GM21360 (cell line): ENCODE data around the gene AKT3.

Source experiments
- ATAC-seq: cut with Tn5 transposase; IDR thresholded peaks from one replicate; pipeline ENCODE4 v1.9.1; 2021; ENCODE audit warnings: mild to moderate bottlenecking, moderate library complexity; ENCODE audit not compliant: unreplicated experiment

Gene AKT3

DNA sequence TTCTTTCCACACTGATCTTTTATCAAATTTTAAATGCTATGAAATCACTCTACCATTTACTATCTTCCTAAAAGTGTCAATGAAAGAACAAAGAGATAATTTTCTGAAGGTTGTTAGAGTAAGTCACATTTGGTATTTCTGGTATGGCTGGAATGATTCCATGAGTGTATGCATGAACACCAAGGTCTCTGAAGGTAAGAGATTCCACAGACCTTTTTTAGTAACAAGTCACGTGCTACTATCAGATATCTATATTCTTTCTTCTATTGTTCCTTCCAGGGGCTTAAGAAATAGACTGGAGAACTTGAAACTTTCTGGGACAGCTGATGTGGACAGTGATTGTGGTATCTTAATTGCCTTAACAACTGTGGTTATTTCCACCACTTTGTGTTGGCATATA is 329.2 kb downstream of the AKT3 start:
- ATAC-seq = no peak

GRCh38 chr1:243514927-243515326 is 335.1 kb downstream of the AKT3 start:
- ATAC-seq = no peak

- no peak for ATAC-seq
Measured at GRCh38 chr1:243513726-243514491, 336.1 kb downstream of the AKT3 start.

DNA sequence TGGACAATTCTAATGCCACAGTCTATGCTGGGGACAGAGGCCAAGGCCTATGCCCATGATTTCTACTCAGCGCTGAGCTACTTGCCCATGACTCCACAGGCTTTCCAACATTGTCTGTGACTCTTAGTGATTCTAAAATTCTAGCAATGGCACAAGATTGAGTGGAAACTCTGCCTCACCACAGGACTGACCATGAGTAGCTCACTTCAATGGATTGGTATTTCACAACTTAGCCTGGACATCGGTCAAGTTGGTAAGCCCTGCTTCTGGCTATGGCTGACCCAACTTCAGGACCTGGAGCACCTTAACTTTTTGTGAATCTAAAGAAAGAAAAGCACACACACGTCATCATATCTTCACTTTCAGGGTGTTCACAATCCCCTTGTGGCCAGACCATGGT is 339.1 kb downstream of the AKT3 start:
- no peak for ATAC-seq

- no peak for ATAC-seq
Measured at GRCh38 chr1:243508943-243509342, 341.1 kb downstream of the AKT3 start.

DNA sequence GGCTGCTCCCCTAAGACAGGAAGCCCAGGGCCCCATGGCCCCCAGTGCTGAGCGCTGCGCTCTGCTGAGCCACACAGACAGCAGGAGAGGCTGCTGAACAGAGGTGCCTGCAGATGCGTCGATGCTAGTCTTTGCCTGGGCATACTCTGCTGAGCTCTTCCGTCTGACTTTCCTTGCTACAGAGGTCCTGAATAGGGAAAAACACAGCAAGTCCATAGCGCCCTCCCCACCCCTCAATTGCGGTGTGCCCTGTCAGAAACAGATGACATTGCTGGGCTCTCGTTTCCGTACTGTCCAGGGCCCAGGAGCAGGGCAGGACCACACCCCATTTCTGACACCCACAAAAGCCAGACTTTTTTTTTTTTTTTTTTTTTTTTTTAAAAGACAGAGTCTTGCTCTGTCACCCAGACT is 341.7 kb downstream of the AKT3 start:
- ATAC-seq = peak; percentile 75

DNA sequence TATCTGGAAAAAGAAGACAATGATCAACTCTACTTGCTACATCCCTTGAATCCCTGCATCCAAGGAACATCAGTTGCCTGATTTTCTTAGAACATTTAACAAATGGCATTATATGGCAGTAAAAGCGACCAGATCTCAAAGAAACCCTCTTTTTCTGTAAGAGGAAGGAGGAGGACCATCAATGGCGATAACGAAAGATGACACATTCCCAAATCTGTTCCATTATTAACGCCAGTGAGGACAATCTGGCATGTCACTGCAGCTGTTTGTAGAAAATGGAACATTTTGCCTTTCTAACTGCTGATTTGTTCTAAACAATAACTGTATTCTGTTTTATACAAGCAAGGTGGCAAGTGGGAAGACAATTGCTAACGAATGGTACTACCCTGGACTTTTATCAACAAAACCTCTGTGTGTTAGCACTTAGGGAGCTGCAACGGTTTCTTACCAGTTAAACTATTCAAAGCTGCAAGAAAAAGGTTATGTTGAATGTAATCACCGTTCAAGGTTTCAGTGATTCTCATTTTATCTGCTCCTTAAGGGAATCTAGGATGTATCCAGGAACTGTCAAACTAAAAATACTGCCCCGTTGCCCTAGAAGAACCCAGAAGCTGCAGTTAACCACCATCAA is 342.3 kb downstream of the AKT3 start:
- peak; percentile 3 for ATAC-seq

DNA sequence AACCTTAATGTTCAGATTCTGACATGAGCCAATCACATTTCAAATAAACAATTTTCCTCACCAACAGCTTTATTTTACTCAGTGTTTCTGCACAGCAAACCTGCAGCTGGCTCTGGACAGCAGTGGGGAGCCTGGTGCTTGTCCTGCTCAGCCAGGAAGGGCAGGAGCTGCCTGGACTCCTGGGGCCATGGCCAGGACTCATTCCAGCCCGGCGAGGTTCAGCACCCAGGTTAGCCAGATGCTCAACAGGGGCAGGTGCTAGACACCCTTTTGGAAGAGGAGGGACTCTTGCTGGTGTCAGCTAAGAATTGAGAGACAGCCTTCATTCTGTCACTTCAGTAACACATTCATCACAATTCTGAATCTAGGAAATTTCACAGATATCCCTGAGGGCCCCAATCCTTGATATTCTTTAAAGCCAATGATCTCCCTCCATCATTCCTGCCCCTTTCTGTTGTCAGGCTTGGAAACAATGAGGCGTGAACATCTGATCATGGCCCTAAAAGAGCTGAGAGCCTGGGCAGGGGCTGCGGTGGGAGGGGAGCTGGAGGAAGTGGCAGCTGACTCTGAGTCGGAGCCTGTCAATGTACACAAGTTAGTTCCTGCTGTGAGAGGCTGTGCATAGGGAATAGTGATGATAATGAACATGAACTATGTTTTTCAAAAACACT is 342.9 kb downstream of the AKT3 start:
- ATAC-seq = no peak

- ATAC-seq = no peak
Measured at GRCh38 chr1:243505986-243506689, 343.9 kb downstream of the AKT3 start.

DNA sequence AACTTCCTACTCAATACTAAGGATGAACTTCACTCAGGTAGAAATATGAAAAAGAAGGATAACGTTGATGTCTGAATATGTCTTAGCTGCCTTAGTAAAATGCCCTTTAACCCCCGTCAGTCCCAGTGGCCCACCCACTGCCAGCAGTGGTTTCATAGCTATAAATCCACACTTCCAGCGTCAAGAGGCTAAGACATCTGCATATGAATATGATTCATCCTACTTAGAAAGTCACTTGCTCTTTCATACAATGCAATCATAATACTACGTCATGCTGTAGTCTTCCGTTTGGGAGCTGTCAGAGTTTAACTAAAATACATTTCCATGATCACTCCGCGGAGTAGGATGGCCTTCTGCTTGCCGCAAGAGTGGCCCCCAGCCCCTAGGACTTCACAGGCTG is 346.9 kb downstream of the AKT3 start:
- ATAC-seq = no peak

- no peak for ATAC-seq
Measured at GRCh38 chr1:243501002-243501401, 349.0 kb downstream of the AKT3 start.

GRCh38 chr1:243500512-243500911 is 349.5 kb downstream of the AKT3 start:
- no peak for ATAC-seq

- no peak for ATAC-seq
Measured at GRCh38 chr1:243499711-243500110, 350.3 kb downstream of the AKT3 start.

GRCh38 chr1:243499248-243499647 is 350.8 kb downstream of the AKT3 start:
- no peak for ATAC-seq

DNA sequence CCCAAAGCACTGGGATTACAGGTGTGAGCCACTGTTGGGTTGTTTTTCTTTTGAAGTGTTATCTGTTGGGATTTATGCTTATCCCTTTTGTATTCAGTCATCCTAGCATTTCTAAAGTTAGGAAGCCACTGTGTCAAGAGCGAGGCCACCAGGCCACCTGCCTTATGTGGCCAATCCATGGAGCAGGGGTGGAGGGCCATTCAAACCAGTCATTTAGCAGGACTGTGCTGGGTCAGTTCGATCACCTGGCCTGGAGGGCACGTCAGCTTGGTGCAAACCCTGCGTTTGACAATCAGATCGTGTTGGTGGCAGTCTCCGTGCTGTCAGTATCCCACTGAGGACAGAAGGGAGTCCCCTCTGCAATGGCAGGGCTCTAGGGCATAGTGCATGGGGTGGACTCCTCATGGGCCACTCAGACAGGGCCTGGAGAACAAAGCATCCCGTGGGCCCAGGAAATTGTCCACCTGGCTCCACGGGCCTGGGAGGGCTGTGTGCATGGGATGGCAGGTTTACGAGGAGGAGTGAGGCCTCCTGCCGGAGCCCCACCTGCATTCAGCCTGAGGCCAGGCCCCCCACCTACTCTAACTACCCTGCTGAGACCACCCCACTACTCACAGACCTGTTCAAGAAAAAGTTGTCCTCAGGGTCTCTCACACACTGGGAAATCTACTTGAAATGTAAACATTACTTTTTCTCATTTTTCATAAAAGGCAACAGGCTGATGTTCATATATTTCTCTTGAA is 351.9 kb downstream of the AKT3 start:
- no peak for ATAC-seq

GRCh38 chr1:243496806-243497205 is 353.2 kb downstream of the AKT3 start:
- no peak for ATAC-seq

DNA sequence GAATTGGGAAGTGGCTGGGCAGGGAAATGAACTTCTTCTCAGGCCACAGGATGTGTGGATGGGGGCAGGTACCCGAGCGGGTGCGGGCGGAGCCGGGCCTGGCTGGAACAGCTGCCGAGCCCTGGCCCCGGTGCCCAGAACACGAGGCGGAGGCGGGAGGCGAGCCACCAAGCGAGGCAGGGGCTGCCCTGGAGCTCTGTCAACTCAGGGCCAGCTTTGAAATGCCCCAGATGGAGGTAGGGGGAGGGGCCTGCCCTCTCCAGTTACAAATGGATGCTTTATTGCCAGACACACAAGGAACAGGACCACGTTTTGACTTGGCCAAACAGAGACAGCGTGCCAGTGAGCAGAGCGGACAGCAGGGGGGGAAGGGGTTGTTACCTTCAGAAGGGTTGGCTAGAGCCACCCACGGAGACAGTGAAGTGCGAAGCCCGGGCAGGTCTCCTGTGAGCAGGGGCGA is 353.8 kb downstream of the AKT3 start:
- ATAC-seq = no peak

DNA sequence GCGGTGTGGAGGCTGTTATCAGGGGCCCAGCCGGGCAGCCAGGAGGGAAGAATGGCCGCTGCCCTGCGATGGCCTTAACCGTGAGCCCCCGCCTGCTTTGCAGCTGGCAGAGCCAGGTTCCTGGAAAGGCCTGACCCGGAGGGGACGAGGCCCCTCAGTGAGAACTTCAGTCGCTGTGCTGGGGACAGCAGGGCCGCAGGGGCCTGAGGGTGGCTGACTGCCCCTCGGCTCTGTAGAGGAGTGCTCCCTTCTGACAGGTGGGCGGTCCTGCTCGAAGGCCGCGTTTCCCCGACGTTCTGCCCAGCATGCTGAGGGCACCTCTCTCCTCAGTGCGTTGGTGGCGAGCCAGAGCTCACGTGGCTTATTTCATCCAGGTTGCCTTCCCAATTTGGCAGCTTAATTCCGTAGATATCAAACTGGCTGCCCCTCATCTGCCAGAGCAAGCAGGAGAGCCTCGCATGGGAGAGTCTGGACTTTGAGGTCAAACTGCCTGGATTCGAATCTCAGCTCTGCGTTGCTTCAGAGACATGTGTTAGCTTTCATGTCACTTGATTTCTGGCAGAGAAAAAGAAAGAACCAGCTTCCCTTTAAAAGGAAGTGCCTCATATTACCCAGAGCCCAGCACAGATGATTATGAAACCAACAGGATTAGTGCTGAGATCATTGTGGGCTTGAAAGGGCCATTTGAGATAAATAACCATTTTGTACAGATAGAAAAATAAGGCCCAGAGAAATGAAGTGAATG is 354.4 kb downstream of the AKT3 start:
- no peak for ATAC-seq

GRCh38 chr1:243494741-243495431 is 355.2 kb downstream of the AKT3 start:
- ATAC-seq = no peak
